GM23338 (cell line): ENCODE data around the gene NANP. TPM values are rescaled to one million over a fixed set of nuclear protein-coding genes. Genes with fewer than 3 reads are reported as not detected.
A peak's percentile ranks its signal among the peaks of the same experiment; 100 is the strongest.

Experiments
- ATAC-seq: fragments of 200-7000 bp; cut with Tn5 transposase; 3 replicates; pipeline ENCODE4 v1.9.1; 2020
- DNase-seq: peaks from one replicate; pipeline ENCODE4 v3.0.0-alpha.2; 2015; ENCODE audit warnings: low spot score
- H2AFZ ChIP-seq: fragments of 200-600 bp; sonication (generic); 2 replicates; pipeline ENCODE4 v1.8.0; 2016; ENCODE audit warnings: antibody characterized with exemption, mild to moderate bottlenecking, moderate library complexity
- H3F3A ChIP-seq: fragments of 200-600 bp; sonication (generic); replicated peaks from 2 replicates; pipeline ENCODE4 v1.8.0; 2017; ENCODE audit warnings: antibody characterized with exemption, mixed run types, low read depth
- H3K27ac ChIP-seq: fragments of 200-600 bp; sonication (generic); 2 replicates; pipeline ENCODE4 v1.6.1; 2016; ENCODE audit warnings: low read depth
- H3K27me3 ChIP-seq: fragments of 200-600 bp; sonication (generic); 2 replicates; pipeline ENCODE4 v1.8.0; 2016; ENCODE audit warnings: mild to moderate bottlenecking, mixed run types, moderate library complexity; ENCODE audit not compliant: insufficient read depth
- H3K36me3 ChIP-seq: fragments of 200-600 bp; sonication (generic); 2 replicates; pipeline ENCODE4 v1.8.0; 2016; ENCODE audit warnings: mild to moderate bottlenecking; ENCODE audit not compliant: insufficient read depth
- H3K4me1 ChIP-seq: fragments of 200-600 bp; sonication (generic); 2 replicates; pipeline ENCODE4 v1.8.0; 2016; ENCODE audit warnings: mild to moderate bottlenecking, moderate library complexity; ENCODE audit not compliant: insufficient read depth
- H3K4me2 ChIP-seq: fragments of 200-600 bp; sonication (generic); 2 replicates; pipeline ENCODE4 v1.7.1; 2017; ENCODE audit warnings: mixed run types
- H3K4me3 ChIP-seq: fragments of 200-600 bp; sonication (generic); 2 replicates; pipeline ENCODE4 v1.6.1; 2016; ENCODE audit warnings: mixed run types
- H3K79me2 ChIP-seq: fragments of 200-600 bp; sonication (generic); replicated peaks from 2 replicates; pipeline ENCODE4 v1.8.0; 2017; ENCODE audit warnings: mild to moderate bottlenecking; ENCODE audit not compliant: insufficient read depth
- H3K9me2 ChIP-seq: fragments of 200-600 bp; sonication (generic); 2 replicates; pipeline ENCODE4 v1.8.0; 2017; ENCODE audit not compliant: insufficient read depth
- H4K20me1 ChIP-seq: fragments of 200-600 bp; sonication (generic); replicated peaks from 2 replicates; pipeline ENCODE4 v1.8.0; 2017; ENCODE audit warnings: mild to moderate bottlenecking; ENCODE audit not compliant: insufficient read depth
- H3K27ac Mint-ChIP-seq: 2 replicates; pipeline ENCODE4 v1.8.0; 2020; ENCODE audit warnings: inconsistent platforms, mild to moderate bottlenecking, moderate library complexity, mixed read lengths
- H3K27me3 Mint-ChIP-seq: 3 replicates; pipeline ENCODE4 v1.8.0; 2022; ENCODE audit warnings: low read depth, mild to moderate bottlenecking, moderate library complexity, mixed read lengths, inconsistent platforms; ENCODE audit not compliant: insufficient read depth, poor library complexity
- H3K36me3 Mint-ChIP-seq: 3 replicates; pipeline ENCODE4 v1.8.0; 2021; ENCODE audit warnings: low read depth, mild to moderate bottlenecking, inconsistent platforms, moderate library complexity, mixed read lengths
- H3K4me1 Mint-ChIP-seq: 3 replicates; pipeline ENCODE4 v1.8.0; 2020; ENCODE audit warnings: mild to moderate bottlenecking, inconsistent platforms, mixed read lengths
- H3K4me3 Mint-ChIP-seq: 3 replicates; pipeline ENCODE4 v1.8.0; 2021; ENCODE audit warnings: moderate library complexity, mild to moderate bottlenecking, inconsistent platforms, mixed read lengths
- H3K9me3 Mint-ChIP-seq: 3 replicates; pipeline ENCODE4 v1.8.0; 2020; ENCODE audit warnings: moderate library complexity, mild to moderate bottlenecking, inconsistent platforms, mixed read lengths
- JUNB ChIP-seq: IDR thresholded peaks from one replicate; pipeline ENCODE4 v1.6.1; 2016; ENCODE audit warnings: antibody characterized with exemption; ENCODE audit not compliant: unreplicated experiment
- NANOG ChIP-seq: IDR thresholded peaks from 2 replicates; pipeline ENCODE4 v1.6.1; 2016; ENCODE audit warnings: antibody characterized with exemption, borderline replicate concordance
- POLR2AphosphoS5 ChIP-seq: IDR thresholded peaks from 2 replicates; pipeline ENCODE4 v1.6.1; 2016; ENCODE audit warnings: antibody characterized with exemption, low read depth
- ZNF331 ChIP-seq: fragments of 250-450 bp; sonication (Bioruptor Pico); IDR thresholded peaks from 2 replicates; pipeline ENCODE4 v1.5.0; 2020; ENCODE audit warnings: low read depth, mild to moderate bottlenecking, moderate library complexity
- polyA plus RNA-seq: library from polyadenylated mRNA; unstranded; fragments of >200 nt; fragmentation: Nextera tagmentation; extraction: Ambion mirVana; gene quantifications from 2 replicates; pipeline ENCODE4 v1.2.1, GENCODE V29; 2016
- total RNA-seq: library from RNA; depleted of rRNA; stranded (reverse); fragments of >200 nt; shearing (Covaris generic); gene quantifications from 2 replicates; pipeline ENCODE4 v1.2.3, GENCODE V29; 2014
- TF ChIP-seq, protein P1 (sequence below), 2 experiments: fragments of 200-600 bp in 1 of 2; sonication (generic) in 1 of 2; conservative IDR thresholded peaks; 2 replicates each; pipeline versions ENCODE4 v1.5.1 to v1.6.1; 2016 to 2017; ENCODE audit warnings: antibody characterized with exemption in 2 of 2, low read depth in 2 of 2, mild to moderate bottlenecking in 2 of 2, moderate library complexity in 1 of 2
- TF ChIP-seq, protein P2 (sequence below): fragments of 250-450 bp; sonication (Bioruptor Pico); IDR thresholded peaks from 2 replicates; pipeline ENCODE4 v1.5.0; 2020; ENCODE audit warnings: mild to moderate bottlenecking, moderate library complexity
- TF ChIP-seq, protein P3 (sequence below): IDR thresholded peaks from 2 replicates; pipeline ENCODE4 v1.6.1; 2016; ENCODE audit warnings: antibody characterized with exemption
- TF ChIP-seq, protein P4 (sequence below): IDR thresholded peaks from one replicate; pipeline ENCODE4 v1.6.1; 2018; ENCODE audit warnings: antibody characterized with exemption; ENCODE audit not compliant: unreplicated experiment

Gene NANP
- total and polyA plus RNA-seq, 2 experiments from 2014 or later = 3.9 to 7.6 TPM

- H3K4me3 Mint-ChIP-seq = no peak overlapping the region
- Histone ChIP-seq H4K20me1 (no peaks in the 10 kb centered on the region), H3K27ac (0 out of 2 replicates have a peak overlapping the region, but pooled peaks have one; percentile 14), H2AFZ (no peak overlapping the region), H3K36me3 (no peaks in the 10 kb centered on the region), H3K4me1 (peaks cover 24% of the 10 kb centered on the region), H3F3A (peaks cover 2% of the 10 kb centered on the region; the same call in 1 of the 2 replicates), H3K27me3 (peaks cover 27% of the 10 kb centered on the region), H3K79me2 (peaks cover 10% of the 10 kb centered on the region; the same call in 1 of the 2 replicates), H3K4me2 (0 out of 2 replicates have a peak overlapping the region, but pooled peaks have one; percentile 12), H3K9me2 (no peaks in the 10 kb centered on the region), H3K4me3 (no peak overlapping the region)
- H3K36me3 Mint-ChIP-seq = peaks cover 26% of the 10 kb centered on the region
- ATAC-seq (no peak), DNase-seq (no peak)
- H3K4me1 Mint-ChIP-seq = peaks cover 28% of the 10 kb centered on the region
- no peak overlapping the region for H3K27ac Mint-ChIP-seq
- H3K27me3 Mint-ChIP-seq = peaks cover 18% of the 10 kb centered on the region
- H3K9me3 Mint-ChIP-seq = peaks cover 26% of the 10 kb centered on the region
- TF ChIP-seq NANOG (no peak), POLR2AphosphoS5 (no peak), JUNB (no peak), ZNF331 (CRISPR knock-in tag) (no peak)
- TF ChIP-seq, protein P1, sequence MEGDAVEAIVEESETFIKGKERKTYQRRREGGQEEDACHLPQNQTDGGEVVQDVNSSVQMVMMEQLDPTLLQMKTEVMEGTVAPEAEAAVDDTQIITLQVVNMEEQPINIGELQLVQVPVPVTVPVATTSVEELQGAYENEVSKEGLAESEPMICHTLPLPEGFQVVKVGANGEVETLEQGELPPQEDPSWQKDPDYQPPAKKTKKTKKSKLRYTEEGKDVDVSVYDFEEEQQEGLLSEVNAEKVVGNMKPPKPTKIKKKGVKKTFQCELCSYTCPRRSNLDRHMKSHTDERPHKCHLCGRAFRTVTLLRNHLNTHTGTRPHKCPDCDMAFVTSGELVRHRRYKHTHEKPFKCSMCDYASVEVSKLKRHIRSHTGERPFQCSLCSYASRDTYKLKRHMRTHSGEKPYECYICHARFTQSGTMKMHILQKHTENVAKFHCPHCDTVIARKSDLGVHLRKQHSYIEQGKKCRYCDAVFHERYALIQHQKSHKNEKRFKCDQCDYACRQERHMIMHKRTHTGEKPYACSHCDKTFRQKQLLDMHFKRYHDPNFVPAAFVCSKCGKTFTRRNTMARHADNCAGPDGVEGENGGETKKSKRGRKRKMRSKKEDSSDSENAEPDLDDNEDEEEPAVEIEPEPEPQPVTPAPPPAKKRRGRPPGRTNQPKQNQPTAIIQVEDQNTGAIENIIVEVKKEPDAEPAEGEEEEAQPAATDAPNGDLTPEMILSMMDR (conservative IDR thresholded peaks at IDR 0.05; ENCODE audit: low read depth in 2 of 2) = no peak
- TF ChIP-seq, protein P2, sequence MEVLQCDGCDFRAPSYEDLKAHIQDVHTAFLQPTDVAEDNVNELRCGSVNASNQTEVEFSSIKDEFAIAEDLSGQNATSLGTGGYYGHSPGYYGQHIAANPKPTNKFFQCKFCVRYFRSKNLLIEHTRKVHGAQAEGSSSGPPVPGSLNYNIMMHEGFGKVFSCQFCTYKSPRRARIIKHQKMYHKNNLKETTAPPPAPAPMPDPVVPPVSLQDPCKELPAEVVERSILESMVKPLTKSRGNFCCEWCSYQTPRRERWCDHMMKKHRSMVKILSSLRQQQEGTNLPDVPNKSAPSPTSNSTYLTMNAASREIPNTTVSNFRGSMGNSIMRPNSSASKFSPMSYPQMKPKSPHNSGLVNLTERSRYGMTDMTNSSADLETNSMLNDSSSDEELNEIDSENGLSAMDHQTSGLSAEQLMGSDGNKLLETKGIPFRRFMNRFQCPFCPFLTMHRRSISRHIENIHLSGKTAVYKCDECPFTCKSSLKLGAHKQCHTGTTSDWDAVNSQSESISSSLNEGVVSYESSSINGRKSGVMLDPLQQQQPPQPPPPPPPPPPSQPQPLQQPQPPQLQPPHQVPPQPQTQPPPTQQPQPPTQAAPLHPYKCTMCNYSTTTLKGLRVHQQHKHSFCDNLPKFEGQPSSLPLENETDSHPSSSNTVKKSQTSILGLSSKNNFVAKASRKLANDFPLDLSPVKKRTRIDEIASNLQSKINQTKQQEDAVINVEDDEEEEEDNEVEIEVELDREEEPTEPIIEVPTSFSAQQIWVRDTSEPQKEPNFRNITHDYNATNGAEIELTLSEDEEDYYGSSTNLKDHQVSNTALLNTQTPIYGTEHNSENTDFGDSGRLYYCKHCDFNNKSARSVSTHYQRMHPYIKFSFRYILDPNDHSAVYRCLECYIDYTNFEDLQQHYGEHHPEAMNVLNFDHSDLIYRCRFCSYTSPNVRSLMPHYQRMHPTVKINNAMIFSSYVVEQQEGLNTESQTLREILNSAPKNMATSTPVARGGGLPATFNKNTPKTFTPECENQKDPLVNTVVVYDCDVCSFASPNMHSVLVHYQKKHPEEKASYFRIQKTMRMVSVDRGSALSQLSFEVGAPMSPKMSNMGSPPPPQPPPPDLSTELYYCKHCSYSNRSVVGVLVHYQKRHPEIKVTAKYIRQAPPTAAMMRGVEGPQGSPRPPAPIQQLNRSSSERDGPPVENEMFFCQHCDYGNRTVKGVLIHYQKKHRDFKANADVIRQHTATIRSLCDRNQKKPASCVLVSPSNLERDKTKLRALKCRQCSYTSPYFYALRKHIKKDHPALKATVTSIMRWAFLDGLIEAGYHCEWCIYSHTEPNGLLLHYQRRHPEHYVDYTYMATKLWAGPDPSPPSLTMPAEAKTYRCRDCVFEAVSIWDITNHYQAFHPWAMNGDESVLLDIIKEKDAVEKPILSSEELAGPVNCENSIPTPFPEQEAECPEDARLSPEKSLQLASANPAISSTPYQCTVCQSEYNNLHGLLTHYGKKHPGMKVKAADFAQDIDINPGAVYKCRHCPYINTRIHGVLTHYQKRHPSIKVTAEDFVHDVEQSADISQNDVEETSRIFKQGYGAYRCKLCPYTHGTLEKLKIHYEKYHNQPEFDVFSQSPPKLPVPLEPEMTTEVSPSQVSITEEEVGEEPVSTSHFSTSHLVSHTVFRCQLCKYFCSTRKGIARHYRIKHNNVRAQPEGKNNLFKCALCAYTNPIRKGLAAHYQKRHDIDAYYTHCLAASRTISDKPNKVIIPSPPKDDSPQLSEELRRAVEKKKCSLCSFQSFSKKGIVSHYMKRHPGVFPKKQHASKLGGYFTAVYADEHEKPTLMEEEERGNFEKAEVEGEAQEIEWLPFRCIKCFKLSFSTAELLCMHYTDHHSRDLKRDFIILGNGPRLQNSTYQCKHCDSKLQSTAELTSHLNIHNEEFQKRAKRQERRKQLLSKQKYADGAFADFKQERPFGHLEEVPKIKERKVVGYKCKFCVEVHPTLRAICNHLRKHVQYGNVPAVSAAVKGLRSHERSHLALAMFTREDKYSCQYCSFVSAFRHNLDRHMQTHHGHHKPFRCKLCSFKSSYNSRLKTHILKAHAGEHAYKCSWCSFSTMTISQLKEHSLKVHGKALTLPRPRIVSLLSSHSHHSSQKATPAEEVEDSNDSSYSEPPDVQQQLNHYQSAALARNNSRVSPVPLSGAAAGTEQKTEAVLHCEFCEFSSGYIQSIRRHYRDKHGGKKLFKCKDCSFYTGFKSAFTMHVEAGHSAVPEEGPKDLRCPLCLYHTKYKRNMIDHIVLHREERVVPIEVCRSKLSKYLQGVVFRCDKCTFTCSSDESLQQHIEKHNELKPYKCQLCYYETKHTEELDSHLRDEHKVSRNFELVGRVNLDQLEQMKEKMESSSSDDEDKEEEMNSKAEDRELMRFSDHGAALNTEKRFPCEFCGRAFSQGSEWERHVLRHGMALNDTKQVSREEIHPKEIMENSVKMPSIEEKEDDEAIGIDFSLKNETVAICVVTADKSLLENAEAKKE = no peak
- TF ChIP-seq, protein P3, sequence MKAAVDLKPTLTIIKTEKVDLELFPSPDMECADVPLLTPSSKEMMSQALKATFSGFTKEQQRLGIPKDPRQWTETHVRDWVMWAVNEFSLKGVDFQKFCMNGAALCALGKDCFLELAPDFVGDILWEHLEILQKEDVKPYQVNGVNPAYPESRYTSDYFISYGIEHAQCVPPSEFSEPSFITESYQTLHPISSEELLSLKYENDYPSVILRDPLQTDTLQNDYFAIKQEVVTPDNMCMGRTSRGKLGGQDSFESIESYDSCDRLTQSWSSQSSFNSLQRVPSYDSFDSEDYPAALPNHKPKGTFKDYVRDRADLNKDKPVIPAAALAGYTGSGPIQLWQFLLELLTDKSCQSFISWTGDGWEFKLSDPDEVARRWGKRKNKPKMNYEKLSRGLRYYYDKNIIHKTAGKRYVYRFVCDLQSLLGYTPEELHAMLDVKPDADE = no peak
- TF ChIP-seq, protein P4, sequence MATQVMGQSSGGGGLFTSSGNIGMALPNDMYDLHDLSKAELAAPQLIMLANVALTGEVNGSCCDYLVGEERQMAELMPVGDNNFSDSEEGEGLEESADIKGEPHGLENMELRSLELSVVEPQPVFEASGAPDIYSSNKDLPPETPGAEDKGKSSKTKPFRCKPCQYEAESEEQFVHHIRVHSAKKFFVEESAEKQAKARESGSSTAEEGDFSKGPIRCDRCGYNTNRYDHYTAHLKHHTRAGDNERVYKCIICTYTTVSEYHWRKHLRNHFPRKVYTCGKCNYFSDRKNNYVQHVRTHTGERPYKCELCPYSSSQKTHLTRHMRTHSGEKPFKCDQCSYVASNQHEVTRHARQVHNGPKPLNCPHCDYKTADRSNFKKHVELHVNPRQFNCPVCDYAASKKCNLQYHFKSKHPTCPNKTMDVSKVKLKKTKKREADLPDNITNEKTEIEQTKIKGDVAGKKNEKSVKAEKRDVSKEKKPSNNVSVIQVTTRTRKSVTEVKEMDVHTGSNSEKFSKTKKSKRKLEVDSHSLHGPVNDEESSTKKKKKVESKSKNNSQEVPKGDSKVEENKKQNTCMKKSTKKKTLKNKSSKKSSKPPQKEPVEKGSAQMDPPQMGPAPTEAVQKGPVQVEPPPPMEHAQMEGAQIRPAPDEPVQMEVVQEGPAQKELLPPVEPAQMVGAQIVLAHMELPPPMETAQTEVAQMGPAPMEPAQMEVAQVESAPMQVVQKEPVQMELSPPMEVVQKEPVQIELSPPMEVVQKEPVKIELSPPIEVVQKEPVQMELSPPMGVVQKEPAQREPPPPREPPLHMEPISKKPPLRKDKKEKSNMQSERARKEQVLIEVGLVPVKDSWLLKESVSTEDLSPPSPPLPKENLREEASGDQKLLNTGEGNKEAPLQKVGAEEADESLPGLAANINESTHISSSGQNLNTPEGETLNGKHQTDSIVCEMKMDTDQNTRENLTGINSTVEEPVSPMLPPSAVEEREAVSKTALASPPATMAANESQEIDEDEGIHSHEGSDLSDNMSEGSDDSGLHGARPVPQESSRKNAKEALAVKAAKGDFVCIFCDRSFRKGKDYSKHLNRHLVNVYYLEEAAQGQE = no peak
These were observed 3.0 kb upstream of the NANP start for GRCh38 chr20:25626779-25627178.
